GM12891 (cell line): ENCODE measurements around the gene PYGM.

Experiments
- PAX5 ChIP-seq: IDR thresholded peaks from 2 replicates; pipeline ENCODE4 v1.6.1; 2011; ENCODE audit warnings: low read length, moderate library complexity, mild to moderate bottlenecking; ENCODE audit not compliant: insufficient read depth, severe bottlenecking
- POLR2A ChIP-seq: IDR thresholded peaks from 2 replicates; pipeline ENCODE4 v1.6.1; 2011; ENCODE audit warnings: low read depth, low read length, control low read depth
- POLR2AphosphoS5 ChIP-seq: IDR thresholded peaks from 2 replicates; pipeline ENCODE4 v1.6.1; 2011; ENCODE audit warnings: low read depth, low read length, control low read depth
- POU2F2 ChIP-seq: IDR thresholded peaks from 2 replicates; pipeline ENCODE4 v1.6.1; 2011; ENCODE audit warnings: low read depth, mild to moderate bottlenecking, control low read depth, low read length, moderate library complexity
- SPI1 ChIP-seq: IDR thresholded peaks from 2 replicates; pipeline ENCODE4 v1.6.1; 2011; ENCODE audit warnings: low read depth, low read length, control low read depth
- TAF1 ChIP-seq: IDR thresholded peaks from 2 replicates; pipeline ENCODE4 v1.6.1; 2011; ENCODE audit warnings: low read depth, low read length, control low read depth

- TF ChIP-seq POU2F2: no peak
- TF ChIP-seq POLR2A: no peak
- TF ChIP-seq POLR2AphosphoS5: no peak; the same call in 1 of the 2 replicates
- TF ChIP-seq TAF1: no peak
- no peak for TF ChIP-seq SPI1
- no peak for TF ChIP-seq PAX5
Observed at GRCh38 chr11:64764753-64765152, 5.0 kb upstream of the PYGM start.
